GM21526 (cell line): Measurements from ENCODE around the gene SAA2.
"Not testable (repeated sequence)": the region's sequence is repeated elsewhere in the genome, so short reads cannot be mapped to it uniquely, and the experiment has no call there.

Source experiments
- ATAC-seq: cut with Tn5 transposase; IDR thresholded peaks from one replicate; pipeline ENCODE4 v1.9.1; 2021; ENCODE audit warnings: moderate library complexity; ENCODE audit not compliant: unreplicated experiment, low FRiP score

Gene SAA2

GRCh38 chr11:18248561-18248960, at the start of gene SAA2:
Gene SAA2 (minus strand): TSS chr11:18248668. CDS start chr11:18248011, 657 bp downstream.
- no peak for ATAC-seq

GRCh38 chr11:18295316-18295715, 46.8 kb upstream of the SAA2 start:
- ATAC-seq = no peak

GRCh38 chr11:18294862-18295261, 46.4 kb upstream of the SAA2 start:
- no peak for ATAC-seq

GRCh38 chr11:18288911-18289310, 40.4 kb upstream of the SAA2 start:
- ATAC-seq = no peak

GRCh38 chr11:18285841-18286240, 37.4 kb upstream of the SAA2 start:
- ATAC-seq = no peak

GRCh38 chr11:18282626-18283025, 34.2 kb upstream of the SAA2 start:
- ATAC-seq = no peak

- ATAC-seq = peak; percentile 88
Measured at GRCh38 chr11:18280438-18281045, 32.1 kb upstream of the SAA2 start.

GRCh38 chr11:18277565-18278271, 29.2 kb upstream of the SAA2 start:
- no peak for ATAC-seq

GRCh38 chr11:18271206-18271605, 22.7 kb upstream of the SAA2 start:
- no peak for ATAC-seq

- ATAC-seq = no peak
Measured at GRCh38 chr11:18270102-18270501, 21.6 kb upstream of the SAA2 start.

- not testable (repeated sequence) for ATAC-seq
Measured at GRCh38 chr11:18269252-18269651, 20.8 kb upstream of the SAA2 start.

GRCh38 chr11:18267335-18268133, 19.1 kb upstream of the SAA2 start:
- ATAC-seq = peak; percentile 45

GRCh38 chr11:18265949-18266348, 17.5 kb upstream of the SAA2 start, which contains the start of gene SAA1:
Gene SAA1 (plus strand): TSS chr11:18266264. CDS start chr11:18266888, 624 bp downstream.
- no peak for ATAC-seq

GRCh38 chr11:18264677-18265555, 16.4 kb upstream of the SAA2 start:
- no peak for ATAC-seq

GRCh38 chr11:18264035-18264434, 15.6 kb upstream of the SAA2 start:
- ATAC-seq = no peak

- ATAC-seq = not testable (repeated sequence)
Measured at GRCh38 chr11:18262681-18263350, 14.3 kb upstream of the SAA2 start.

- no peak for ATAC-seq
Measured at GRCh38 chr11:18261721-18262120, 13.3 kb upstream of the SAA2 start.

GRCh38 chr11:18259259-18259658, 10.8 kb upstream of the SAA2 start:
- ATAC-seq = no peak

GRCh38 chr11:18254781-18255361, 6.4 kb upstream of the SAA2 start:
- no peak for ATAC-seq
